H1 (cell line): Measurements from ENCODE around the gene MFN1. TPM values are rescaled to one million over a fixed set of nuclear protein-coding genes. Genes with fewer than 3 reads are reported as not detected.
A peak's percentile ranks its signal among the peaks of the same experiment; 100 is the strongest.

Source experiments
- CTCF ChIA-PET: fragments of 300-600 bp; sonication (Branson Sonifier 250); formaldehyde crosslinking; loops from one replicate; lab custom pipeline; 2021; ENCODE audit not compliant: partially characterized antibody; lab: Charles Lee
- POLR2A ChIA-PET: fragments of 300-600 bp; sonication (Branson Sonifier 250); formaldehyde crosslinking; loops from one replicate; lab custom pipeline; 2021; ENCODE audit warnings: inconsistent platforms; ENCODE audit not compliant: partially characterized antibody; lab: Charles Lee
- DNase-seq, 2 experiments: peaks; one replicate each; pipeline versions ENCODE4 v3.0.0 to v3.0.0-alpha.2; 2010 to 2022; ENCODE audit warnings: low spot score in 2 of 2, low read depth in 1 of 2, mixed read lengths in 1 of 2
- FAIRE-seq: peaks from 2 replicates; lab custom pipeline; 2011; peaks lifted over from hg19 to GRCh38; lab: Jason Lieb, UNC
- H2AFZ ChIP-seq: 2 replicates; pipeline ENCODE4 v1.8.1; 2012; ENCODE audit warnings: low read length, inconsistent platforms
- H2AK5ac ChIP-seq: 2 replicates; pipeline ENCODE4 v1.6.1; 2013; ENCODE audit warnings: low read depth, low read length
- H2BK120ac ChIP-seq: replicated peaks from 2 replicates; pipeline ENCODE3; 2013; ENCODE audit warnings: low read depth, low read length, inconsistent platforms
- H2BK12ac ChIP-seq: 2 replicates; pipeline ENCODE4 v1.6.1; 2013; ENCODE audit warnings: low read depth, low read length
- H2BK15ac ChIP-seq: 2 replicates; pipeline ENCODE4 v1.6.1; 2013; ENCODE audit warnings: low read length
- H2BK20ac ChIP-seq: 2 replicates; pipeline ENCODE4 v1.6.1; 2013; ENCODE audit warnings: low read length
- H2BK5ac ChIP-seq: 2 replicates; pipeline ENCODE4 v1.6.1; 2013; ENCODE audit warnings: low read depth, low read length
- H3K14ac ChIP-seq: 2 replicates; pipeline ENCODE4 v1.6.1; 2013; ENCODE audit warnings: inconsistent platforms; ENCODE audit not compliant: insufficient read length
- H3K18ac ChIP-seq: 2 replicates; pipeline ENCODE4 v1.6.1; 2013; ENCODE audit warnings: low read length; ENCODE audit errors: extremely low read depth
- H3K23ac ChIP-seq: 2 replicates; pipeline ENCODE4 v1.6.1; 2013; ENCODE audit warnings: inconsistent platforms; ENCODE audit not compliant: insufficient read length
- H3K23me2 ChIP-seq: 2 replicates; pipeline ENCODE4 v1.6.1; 2013; ENCODE audit warnings: low read depth, low read length
- H3K27ac ChIP-seq: 2 replicates; pipeline ENCODE4 v1.6.1; 2011; ENCODE audit warnings: low read depth, low read length, inconsistent platforms
- H3K27me3 ChIP-seq, 4 experiments: replicated peaks in 1 of 4; 1 replicate in 1 of 4; 2 replicates in 3 of 4; pipeline versions ENCODE4 v1.6.1 to v1.8.1; 2011 to 2013; ENCODE audit warnings: low read length in 3 of 4, mild to moderate bottlenecking in 3 of 4, inconsistent platforms in 2 of 4, mixed read lengths in 2 of 4, moderate library complexity in 1 of 4; ENCODE audit not compliant: control insufficient read depth in 3 of 4, insufficient read depth in 3 of 4; ENCODE audit errors: extremely low read depth in 1 of 4
- H3K36me3 ChIP-seq, 4 experiments: 2 replicates each; pipeline versions ENCODE4 v1.6.1 to v1.8.1; 2011 to 2013; ENCODE audit warnings: mild to moderate bottlenecking in 4 of 4, low read length in 3 of 4, moderate library complexity in 2 of 4, control low read depth in 1 of 4, inconsistent platforms in 1 of 4; ENCODE audit not compliant: insufficient read depth in 4 of 4, control insufficient read depth in 2 of 4
- H3K4ac ChIP-seq: replicated peaks from 2 replicates; pipeline ENCODE3; 2013; ENCODE audit warnings: low read length, low read depth, mixed read lengths, inconsistent platforms; ENCODE audit not compliant: insufficient read length
- H3K4me1 ChIP-seq, 4 experiments: replicated peaks in 1 of 4; 1 replicate in 1 of 4; 2 replicates in 3 of 4; pipeline versions ENCODE4 v1.6.1 to v1.8.1; 2011 to 2013; ENCODE audit warnings: low read length in 3 of 4, inconsistent platforms in 2 of 4, mixed read lengths in 1 of 4; ENCODE audit not compliant: insufficient read depth in 4 of 4, control insufficient read depth in 3 of 4
- H3K4me2 ChIP-seq, 2 experiments: 2 replicates each; pipeline versions ENCODE4 v1.6.1 to v1.8.1; 2011 to 2013; ENCODE audit warnings: low read depth in 2 of 2, low read length in 2 of 2, control low read depth in 1 of 2, inconsistent platforms in 1 of 2, mild to moderate bottlenecking in 1 of 2; ENCODE audit not compliant: insufficient read depth in 1 of 2
- H3K4me3 ChIP-seq, 4 experiments: fragments of 200-600, 300-600 bp in 1 of 4; sonication (generic), shearing (Covaris generic), sonication (Bioruptor Twin) in 1 of 4; 2 replicates each; pipeline versions ENCODE4 v1.5.1 to v1.8.1; 2011 to 2016; ENCODE audit warnings: low read length in 4 of 4, low read depth in 3 of 4, control low read depth in 2 of 4, inconsistent platforms in 2 of 4, mild to moderate bottlenecking in 2 of 4, mixed read lengths in 1 of 4, moderate library complexity in 1 of 4; ENCODE audit not compliant: insufficient read depth in 2 of 4; ENCODE audit errors: extremely low read depth in 1 of 4
- H3K56ac ChIP-seq: replicated peaks from 2 replicates; pipeline ENCODE3; 2013; ENCODE audit warnings: low read depth, mild to moderate bottlenecking, mixed read lengths, low read length, inconsistent platforms; ENCODE audit not compliant: insufficient read length
- H3K79me1 ChIP-seq: 2 replicates; pipeline ENCODE4 v1.6.1; 2013; ENCODE audit warnings: low read depth, low read length, control low read depth
- H3K79me2 ChIP-seq, 2 experiments: 2 replicates each; pipeline versions ENCODE4 v1.6.1 to v1.8.1; 2012 to 2013; ENCODE audit warnings: low read length in 2 of 2, mild to moderate bottlenecking in 2 of 2, inconsistent platforms in 1 of 2; ENCODE audit not compliant: insufficient read depth in 2 of 2, control insufficient read depth in 1 of 2
- H3K9ac ChIP-seq, 4 experiments: replicated peaks in 1 of 4; 1 replicate in 1 of 4; 2 replicates in 3 of 4; pipeline versions ENCODE4 v1.6.1 to v1.8.1; 2011 to 2013; ENCODE audit warnings: low read depth in 3 of 4, low read length in 3 of 4, control low read depth in 2 of 4, mild to moderate bottlenecking in 2 of 4, moderate library complexity in 2 of 4, inconsistent platforms in 1 of 4; ENCODE audit errors: extremely low read depth in 1 of 4
- H3K9me3 ChIP-seq, 2 experiments: 2 replicates each; pipeline versions ENCODE4 v1.6.1 to v1.8.1; 2012 to 2013; ENCODE audit warnings: mild to moderate bottlenecking in 2 of 2, moderate library complexity in 2 of 2, control low read depth in 1 of 2, inconsistent platforms in 1 of 2, low read depth in 1 of 2, low read length in 1 of 2, mixed read lengths in 1 of 2; ENCODE audit not compliant: insufficient read depth in 2 of 2
- H4K20me1 ChIP-seq, 2 experiments: replicated peaks in 1 of 2; 2 replicates each; pipeline versions ENCODE3 to v1.8.1; 2011 to 2013; ENCODE audit warnings: inconsistent platforms in 2 of 2, low read length in 2 of 2, mild to moderate bottlenecking in 1 of 2; ENCODE audit not compliant: insufficient read depth in 2 of 2, control insufficient read depth in 1 of 2
- H4K5ac ChIP-seq: 2 replicates; pipeline ENCODE4 v1.6.1; 2013; ENCODE audit warnings: low read length, low read depth, mixed read lengths, inconsistent platforms; ENCODE audit not compliant: insufficient read length
- H4K8ac ChIP-seq: 2 replicates; pipeline ENCODE4 v1.8.0; 2013; ENCODE audit warnings: mild to moderate bottlenecking, moderate library complexity, low read length, inconsistent platforms; ENCODE audit not compliant: insufficient read depth; ENCODE audit errors: extremely low read depth
- H4K91ac ChIP-seq: replicated peaks from 2 replicates; pipeline ENCODE3; 2013; ENCODE audit warnings: low read length, mixed read lengths, inconsistent platforms; ENCODE audit not compliant: insufficient read length
- CEBPB ChIP-seq: IDR thresholded peaks from 2 replicates; pipeline ENCODE4 v1.6.1; 2012; ENCODE audit warnings: low read depth, low read length
- JUND ChIP-seq: IDR thresholded peaks from 2 replicates; pipeline ENCODE4 v1.6.1; 2011; ENCODE audit warnings: mild to moderate bottlenecking, improper control_type of control experiment, low read length
- PHF8 ChIP-seq: fragments of 200-600 bp; sonication (generic); conservative IDR thresholded peaks from 2 replicates; pipeline ENCODE4 v1.7.1; 2012; ENCODE audit warnings: low read depth, mild to moderate bottlenecking, inconsistent platforms, low read length, moderate library complexity
- SIX5 ChIP-seq: IDR thresholded peaks from 2 replicates; pipeline ENCODE4 v1.6.1; 2011; ENCODE audit warnings: mild to moderate bottlenecking, low read depth, low read length
- SP4 ChIP-seq: IDR thresholded peaks from 2 replicates; pipeline ENCODE4 v1.6.1; 2012; ENCODE audit warnings: low read length, inconsistent platforms
- TEAD4 ChIP-seq: IDR thresholded peaks from 2 replicates; pipeline ENCODE4 v1.6.1; 2012; ENCODE audit warnings: low read depth, low read length, inconsistent platforms, mixed read lengths
- ZNF274 ChIP-seq: IDR thresholded peaks from 2 replicates; pipeline ENCODE4 v1.7.0; 2012; ENCODE audit warnings: low read length, borderline replicate concordance; ENCODE audit errors: extremely low read depth
- WGBS, 2 experiments: shearing (Covaris generic) in 1 of 2; methylation state at CpG; one replicate each; pipeline versions ENCODE4 v1.1.6 to v1.1.7; 2013 to 2015; ENCODE audit warnings: low lambda C conversion rate in 2 of 2, mixed read lengths in 2 of 2, inconsistent platforms in 1 of 2, low coverage in 1 of 2, missing lambda C conversion rate in 1 of 2; ENCODE audit not compliant: insufficient replicate concordance in 2 of 2, insufficient coverage in 1 of 2, insufficient read length in 1 of 2; ENCODE audit errors: extremely low coverage in 1 of 2, missing lambda C conversion rate in 1 of 2; 5-methylcytosine and 5-hydroxymethylcytosine counted together
- polyA plus RNA-seq, 7 experiments: library from polyadenylated mRNA; depleted of rRNA in 3 of 7; stranded (reverse) in 5 of 7; unstranded in 2 of 7; fragments of >200 nt in 5 of 7; fragments of 200-250 nt in 2 of 7; gene quantifications; 1 replicate in 5 of 7; 2 replicates in 1 of 7; 4 replicates in 1 of 7; pipeline versions ENCODE4 v1.2.1 to v1.2.3, GENCODE V29; 2011 to 2013; ENCODE audit warnings: missing spikeins in 2 of 7, mixed read lengths in 2 of 7
- total RNA-seq: library from RNA; stranded (reverse); fragmentation: NEBNext Ultra II Directional; extraction: Animal tissue kit (Norgen Biotek cat#: 25700); gene quantifications from 2 replicates; pipeline ENCODE4 v1.2.1, GENCODE V29; 2021

MFN1 gene
- total and polyA plus RNA-seq, 2 of the 8 experiments (the other 6 are each of a cell fraction or from before 2014, with no cell fraction given): 9.1 to 35.6 TPM

- no peak for FAIRE-seq
- H3K27ac ChIP-seq: no peak overlapping the region
Observed at GRCh38 chr3:179324270-179324754, 23.2 kb upstream of the MFN1 start.

More at GRCh38 chr3:179324270-179324754, 23.2 kb upstream of the MFN1 start:
- H4K5ac ChIP-seq: no peak overlapping the region
- H3K23ac ChIP-seq: no peak overlapping the region
- peak overlapping the region; percentile 65 to 90 (median 72) for H3K4me3 ChIP-seq
- peaks cover 1 to 2% of the 10 kb centered on the region in 2 experiments for H4K20me1 ChIP-seq
- H3K9me3 ChIP-seq: no peaks in the 10 kb centered on the region
- no peak overlapping the region for H3K4ac ChIP-seq
- peak overlapping the region in 1 of 4 experiments; percentile 29; a peak in 1 of 7 replicates for H3K9ac ChIP-seq
- H2BK20ac ChIP-seq: no peak overlapping the region
- H3K18ac ChIP-seq: no peak overlapping the region; the same call in 1 of the 2 replicates
- CTCF ChIA-PET: interaction anchor here (0.6 to 1.2 kb wide), 4 partner anchors 13 to 250 kb away, joined by 3 to 6 read pairs (median 4); no protein-coding TSS in a partner anchor
- H3K36me3 ChIP-seq: peaks cover 4 to 29% (median 10%) of the 10 kb centered on the region in 4 experiments; a peak in 7 of 8 replicates
- H2BK15ac ChIP-seq: no peak overlapping the region
- H2BK120ac ChIP-seq: no peak overlapping the region
- peaks cover 9 to 51% of the 10 kb centered on the region in 2 experiments for H3K79me2 ChIP-seq
- no peak overlapping the region for H3K14ac ChIP-seq
- no peak for DNase-seq
- no peak overlapping the region for H3K56ac ChIP-seq
- no peak overlapping the region for H2AK5ac ChIP-seq
- H2BK12ac ChIP-seq: no peak overlapping the region
- no peak overlapping the region for H2BK5ac ChIP-seq
- H3K79me1 ChIP-seq: no peaks in the 10 kb centered on the region
- H3K23me2 ChIP-seq: peaks cover 4% of the 10 kb centered on the region; the same call in 1 of the 2 replicates
- TF ChIP-seq TEAD4 (no peak), SP4 (no peak), ZNF274 (no peak), SIX5 (no peak), CEBPB (no peak), PHF8 (no peak), JUND (no peak)
- no peak overlapping the region for H2AFZ ChIP-seq
- no peaks in the 10 kb centered on the region for H3K27me3 ChIP-seq
- peak overlapping the region; percentile 70 to 98 for H3K4me2 ChIP-seq
- H4K91ac ChIP-seq: no peak overlapping the region
- peaks cover 0 to 6% (median 3%) of the 10 kb centered on the region in 4 experiments; a peak in 4 of 7 replicates for H3K4me1 ChIP-seq
- no peak overlapping the region for H4K8ac ChIP-seq
- WGBS, 2 experiments: 31% methylated on average over 8 of the region's 8 CpGs; no CpG with 5 or more reads in 1 of the 2 experiments
- POLR2A ChIA-PET: interaction anchor here (1.7 to 2.4 kb wide), 3 partner anchors 10 to 25 kb away, joined by 5 to 9 read pairs (median 6); partner anchors contain the start of gene MFN1
